ENCODE measurements around the gene MAP1LC3B2.

MAP1LC3B2 gene

GRCh38 chr12:116551952-116552772 is 7.0 kb upstream of the MAP1LC3B2 start:
- POLR2A ChIA-PET: no interaction called here
- TF ChIP-seq FOXM1 (IDR thresholded peaks at IDR 0.05; ENCODE audit: borderline replicate concordance): no peak
- TF ChIP-seq LEF1 (IDR thresholded peaks at IDR 0.05; ENCODE audit: borderline replicate concordance): no peak
- TF ChIP-seq FOXK2 (IDR thresholded peaks at IDR 0.05): no peak
- TF ChIP-seq TARDBP (IDR thresholded peaks at IDR 0.05): no peak
- no peak for TF ChIP-seq SP1 (IDR thresholded peaks at IDR 0.05)
- TF ChIP-seq CTBP1 (IDR thresholded peaks at IDR 0.05; ENCODE audit: borderline replicate concordance): no peak
- no peak for TF ChIP-seq L3MBTL2 (conservative IDR thresholded peaks at IDR 0.05)
- no peak for TF ChIP-seq ZNF384 (IDR thresholded peaks at IDR 0.05)
- no peak for TF ChIP-seq BHLHE40 (IDR thresholded peaks at IDR 0.05; ENCODE audit: borderline replicate concordance)
- no peak for TF ChIP-seq HDGF (IDR thresholded peaks at IDR 0.05; ENCODE audit: borderline replicate concordance)
- TF ChIP-seq ARNT (IDR thresholded peaks at IDR 0.05): no peak
- TF ChIP-seq PKNOX1 (IDR thresholded peaks at IDR 0.05): no peak
- no peak for TF ChIP-seq SUZ12 (IDR thresholded peaks at IDR 0.05)
- CTCF ChIA-PET: no interaction called here
- no peak for DNase-seq (ENCODE audit: extremely low spot score)

GRCh38 chr12:116552773-116553373 is 6.3 kb upstream of the MAP1LC3B2 start:
- CTCF ChIA-PET: no interaction called here
- POLR2A ChIA-PET: no interaction called here
- DNase-seq (ENCODE audit: extremely low spot score): no peak
- TF ChIP-seq PKNOX1 (IDR thresholded peaks at IDR 0.05): no peak
- TF ChIP-seq SP1 (IDR thresholded peaks at IDR 0.05): no peak
- TF ChIP-seq FOXM1 (IDR thresholded peaks at IDR 0.05; ENCODE audit: borderline replicate concordance): no peak
- no peak for TF ChIP-seq TARDBP (IDR thresholded peaks at IDR 0.05)
- TF ChIP-seq FOXA1 (IDR thresholded peaks at IDR 0.05): no peak
- no peak for TF ChIP-seq L3MBTL2 (conservative IDR thresholded peaks at IDR 0.05)
- no peak for TF ChIP-seq CTBP1 (IDR thresholded peaks at IDR 0.05; ENCODE audit: borderline replicate concordance)
- TF ChIP-seq SUZ12 (IDR thresholded peaks at IDR 0.05): no peak
- TF ChIP-seq FOXK2 (IDR thresholded peaks at IDR 0.05): no peak
- no peak for TF ChIP-seq HDGF (IDR thresholded peaks at IDR 0.05; ENCODE audit: borderline replicate concordance)
- TF ChIP-seq LEF1 (IDR thresholded peaks at IDR 0.05; ENCODE audit: borderline replicate concordance): no peak
- no peak for TF ChIP-seq BHLHE40 (IDR thresholded peaks at IDR 0.05; ENCODE audit: borderline replicate concordance)
- no peak for TF ChIP-seq NFRKB (IDR thresholded peaks at IDR 0.05)
- TF ChIP-seq ZNF384 (IDR thresholded peaks at IDR 0.05): no peak

- POLR2A ChIA-PET: no interaction called here
- DNase-seq (ENCODE audit: extremely low spot score): no peak
- TF ChIP-seq L3MBTL2 (conservative IDR thresholded peaks at IDR 0.05): no peak
- no peak for TF ChIP-seq FOXM1 (IDR thresholded peaks at IDR 0.05; ENCODE audit: borderline replicate concordance)
- no peak for TF ChIP-seq HDGF (IDR thresholded peaks at IDR 0.05; ENCODE audit: borderline replicate concordance)
- TF ChIP-seq ZNF384 (IDR thresholded peaks at IDR 0.05): no peak
- CTCF ChIA-PET: no interaction called here
Observed at GRCh38 chr12:116556356-116556952, 2.7 kb upstream of the MAP1LC3B2 start.

- ChIA-PET POLR2A (no interaction called here), CTCF (interaction anchor here (0.7 kb wide), 1 partner anchor 180 kb away, joined by 3 read pairs; no protein-coding TSS in a partner anchor)
- no peak for DNase-seq (ENCODE audit: extremely low spot score)
- TF ChIP-seq NFRKB (IDR thresholded peaks at IDR 0.05): no peak
Observed at GRCh38 chr12:116556964-116557698, 2.0 kb upstream of the MAP1LC3B2 start.

GRCh38 chr12:116558280-116559161 is 660 bp upstream of the MAP1LC3B2 start:
- no peak for DNase-seq (ENCODE audit: extremely low spot score)
- CTCF ChIA-PET: interaction anchor here (0.5 to 2.1 kb wide), 3 partner anchors 10 to 71 kb away, joined by 3 to 10 read pairs (median 5); no protein-coding TSS in a partner anchor
- TF ChIP-seq FOXM1 (IDR thresholded peaks at IDR 0.05; ENCODE audit: borderline replicate concordance): no peak
- no peak for TF ChIP-seq CTBP1 (IDR thresholded peaks at IDR 0.05; ENCODE audit: borderline replicate concordance)
- no peak for TF ChIP-seq SUZ12 (IDR thresholded peaks at IDR 0.05)
- no peak for TF ChIP-seq TARDBP (IDR thresholded peaks at IDR 0.05)
- POLR2A ChIA-PET: no interaction called here

- DNase-seq (ENCODE audit: extremely low spot score): no peak
- TF ChIP-seq FOXM1 (IDR thresholded peaks at IDR 0.05; ENCODE audit: borderline replicate concordance) (no peak), ARNT (IDR thresholded peaks at IDR 0.05) (no peak), SUZ12 (IDR thresholded peaks at IDR 0.05) (no peak), TARDBP (IDR thresholded peaks at IDR 0.05) (no peak), FOXK2 (IDR thresholded peaks at IDR 0.05) (no peak), CTBP1 (IDR thresholded peaks at IDR 0.05; ENCODE audit: borderline replicate concordance) (no peak), HDGF (IDR thresholded peaks at IDR 0.05; ENCODE audit: borderline replicate concordance) (no peak), LEF1 (IDR thresholded peaks at IDR 0.05; ENCODE audit: borderline replicate concordance) (no peak), BHLHE40 (IDR thresholded peaks at IDR 0.05; ENCODE audit: borderline replicate concordance) (no peak), ELF4 (IDR thresholded peaks at IDR 0.05) (no peak), NFRKB (IDR thresholded peaks at IDR 0.05) (no peak), PKNOX1 (IDR thresholded peaks at IDR 0.05) (no peak), ZNF384 (IDR thresholded peaks at IDR 0.05) (no peak), SP1 (IDR thresholded peaks at IDR 0.05) (no peak), L3MBTL2 (conservative IDR thresholded peaks at IDR 0.05) (no peak), FOXA1 (IDR thresholded peaks at IDR 0.05) (no peak)
- CTCF ChIA-PET: no interaction called here
- POLR2A ChIA-PET: no interaction called here
Observed at GRCh38 chr12:116561181-116561821, 2.1 kb downstream of the MAP1LC3B2 start.
